NB4 (cell line): ENCODE measurements around the gene CLEC2A.

ENCODE experiments used
- CTCF ChIP-seq: IDR thresholded peaks from one replicate; pipeline ENCODE4 v1.5.1; 2012; ENCODE audit warnings: low read depth, low read length
- MYC ChIP-seq: IDR thresholded peaks from 2 replicates; pipeline ENCODE4 v1.6.1; 2011; ENCODE audit warnings: low read depth, low read length
- POLR2A ChIP-seq: IDR thresholded peaks from 2 replicates; pipeline ENCODE4 v1.6.1; 2011; ENCODE audit warnings: mild to moderate bottlenecking; ENCODE audit not compliant: insufficient read length; ENCODE audit errors: extremely low read depth
- TF ChIP-seq, protein P1 (sequence below): IDR thresholded peaks from 2 replicates; pipeline ENCODE4 v1.6.1; 2011; ENCODE audit warnings: low read depth, low read length

- no peak for TF ChIP-seq MYC
- no peak for TF ChIP-seq CTCF
- no peak for TF ChIP-seq POLR2A
- TF ChIP-seq, protein P1, sequence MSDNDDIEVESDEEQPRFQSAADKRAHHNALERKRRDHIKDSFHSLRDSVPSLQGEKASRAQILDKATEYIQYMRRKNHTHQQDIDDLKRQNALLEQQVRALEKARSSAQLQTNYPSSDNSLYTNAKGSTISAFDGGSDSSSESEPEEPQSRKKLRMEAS = no peak
Measured at GRCh38 chr12:9883175-9883574, 49.0 kb downstream of the CLEC2A start.
